Measurements from ENCODE around the gene ITGA8. TPM values are rescaled to one million over a fixed set of nuclear protein-coding genes. Genes with fewer than 3 reads are reported as not detected.

ITGA8 gene
- total RNA-seq, 1 experiment from 2014 or later: not detected

- TF ChIP-seq CTCF (IDR thresholded peaks at IDR 0.05; ENCODE audit: unreplicated experiment): no peak
Observed at GRCh38 chr10:15483215-15484075, 236.3 kb downstream of the ITGA8 start.

GRCh38 chr10:15482156-15482555, 237.6 kb downstream of the ITGA8 start:
- intact Hi-C loops (cut with micrococcal nuclease; ENCODE audit: unreplicated experiment): no loop called here
- peaks cover 14% of the 10 kb centered on the region for H3K4me1 Mint-ChIP-seq (ENCODE audit: low read depth, unreplicated experiment)
- H3K36me3 Mint-ChIP-seq (ENCODE audit: insufficient read depth, unreplicated experiment): no peaks in the 10 kb centered on the region
- peaks cover 13% of the 10 kb centered on the region for H3K27me3 Mint-ChIP-seq (ENCODE audit: unreplicated experiment)
- no peaks in the 10 kb centered on the region for H3K9me3 Mint-ChIP-seq (ENCODE audit: low read depth, unreplicated experiment)
- no TSS peak for BruUV-seq (replicated peaks)
- TF ChIP-seq CTCF (IDR thresholded peaks at IDR 0.05; ENCODE audit: unreplicated experiment): no peak
- CTCF ChIA-PET: no interaction called here
- DNase-seq: no peak
- no peak overlapping the region for H3K4me3 Mint-ChIP-seq (ENCODE audit: low read depth, unreplicated experiment)
- H3K27ac Mint-ChIP-seq (ENCODE audit: unreplicated experiment): no peak overlapping the region

More at GRCh38 chr10:15483215-15484075, 236.3 kb downstream of the ITGA8 start:
- no peaks in the 10 kb centered on the region for H3K9me3 Mint-ChIP-seq (ENCODE audit: low read depth, unreplicated experiment)
- peaks cover 18% of the 10 kb centered on the region for H3K27me3 Mint-ChIP-seq (ENCODE audit: unreplicated experiment)
- no peak overlapping the region for H3K27ac Mint-ChIP-seq (ENCODE audit: unreplicated experiment)
- no TSS peak for BruUV-seq (replicated peaks)
- peaks cover 2% of the 10 kb centered on the region for H3K4me1 Mint-ChIP-seq (ENCODE audit: low read depth, unreplicated experiment)
- H3K36me3 Mint-ChIP-seq (ENCODE audit: insufficient read depth, unreplicated experiment): no peaks in the 10 kb centered on the region
- intact Hi-C loops (cut with micrococcal nuclease; ENCODE audit: unreplicated experiment): no loop called here
- no peak overlapping the region for H3K4me3 Mint-ChIP-seq (ENCODE audit: low read depth, unreplicated experiment)
- CTCF ChIA-PET: no interaction called here
- DNase-seq: no peak

GRCh38 chr10:15478950-15479349, 240.8 kb downstream of the ITGA8 start:
- CTCF ChIA-PET: interaction anchor here (1.6 kb wide), 1 partner anchor 168 kb away, joined by 3 read pairs; no protein-coding TSS in a partner anchor
- intact Hi-C loops (cut with micrococcal nuclease; ENCODE audit: unreplicated experiment): no loop called here
- no peak for DNase-seq
- BruUV-seq (replicated peaks): no TSS peak
- Mint-ChIP-seq H3K27me3 (ENCODE audit: unreplicated experiment) (peaks cover 13% of the 10 kb centered on the region), H3K4me1 (ENCODE audit: low read depth, unreplicated experiment) (peaks cover 24% of the 10 kb centered on the region), H3K4me3 (ENCODE audit: low read depth, unreplicated experiment) (no peak overlapping the region), H3K36me3 (ENCODE audit: insufficient read depth, unreplicated experiment) (no peaks in the 10 kb centered on the region), H3K27ac (ENCODE audit: unreplicated experiment) (no peak overlapping the region), H3K9me3 (ENCODE audit: low read depth, unreplicated experiment) (no peaks in the 10 kb centered on the region)
- TF ChIP-seq CTCF (IDR thresholded peaks at IDR 0.05; ENCODE audit: unreplicated experiment): no peak

- Mint-ChIP-seq H3K9me3 (ENCODE audit: low read depth, unreplicated experiment) (no peaks in the 10 kb centered on the region), H3K27ac (ENCODE audit: unreplicated experiment) (no peak overlapping the region), H3K27me3 (ENCODE audit: unreplicated experiment) (peaks cover 17% of the 10 kb centered on the region), H3K4me3 (ENCODE audit: low read depth, unreplicated experiment) (no peak overlapping the region), H3K36me3 (ENCODE audit: insufficient read depth, unreplicated experiment) (no peaks in the 10 kb centered on the region), H3K4me1 (ENCODE audit: low read depth, unreplicated experiment) (peaks cover 24% of the 10 kb centered on the region)
- intact Hi-C loops (cut with micrococcal nuclease; ENCODE audit: unreplicated experiment): no loop called here
- no TSS peak for BruUV-seq (replicated peaks)
- CTCF ChIA-PET: interaction anchor here (1.6 kb wide), 1 partner anchor 169 kb away, joined by 3 read pairs; no protein-coding TSS in a partner anchor
- no peak for TF ChIP-seq CTCF (IDR thresholded peaks at IDR 0.05; ENCODE audit: unreplicated experiment)
- no peak for DNase-seq
Observed at GRCh38 chr10:15478429-15478828, 241.3 kb downstream of the ITGA8 start.
